Subcutaneous abdominal adipose tissue (tissue), 5 donors: ENCODE measurements around the gene LEMD2.

ENCODE experiments used
- H3K27ac ChIP-seq: one replicate; pipeline ENCODE4 v1.7.0; 2013; ENCODE audit warnings: low read depth, mild to moderate bottlenecking, inconsistent platforms, low read length, moderate library complexity
- H3K27me3 ChIP-seq, 5 donors: one replicate each; pipeline ENCODE4 v1.7.0; 2013; ENCODE audit warnings: low read length in 5 of 5, inconsistent platforms in 1 of 5; ENCODE audit not compliant: control insufficient read depth in 5 of 5, insufficient read depth in 4 of 5
- H3K36me3 ChIP-seq, 5 donors: one replicate each; pipeline ENCODE4 v1.7.0; 2013; ENCODE audit warnings: low read length in 5 of 5; ENCODE audit not compliant: control insufficient read depth in 5 of 5, insufficient read depth in 5 of 5
- H3K4me1 ChIP-seq, 5 donors: one replicate each; pipeline ENCODE4 v1.7.0; 2013; ENCODE audit warnings: low read length in 5 of 5, mild to moderate bottlenecking in 3 of 5, moderate library complexity in 1 of 5; ENCODE audit not compliant: control insufficient read depth in 5 of 5, insufficient read depth in 5 of 5
- H3K4me3 ChIP-seq, 5 donors: one replicate each; pipeline ENCODE4 v1.7.0; 2013; ENCODE audit warnings: low read length in 5 of 5, low read depth in 1 of 5
- H3K9ac ChIP-seq, 5 donors: one replicate each; pipeline ENCODE4 v1.7.0; 2013; ENCODE audit warnings: low read length in 5 of 5, mild to moderate bottlenecking in 4 of 5, moderate library complexity in 3 of 5
- H3K9me3 ChIP-seq, 5 donors: one replicate each; pipeline ENCODE4 v1.7.0; 2013; ENCODE audit warnings: low read length in 5 of 5; ENCODE audit not compliant: control insufficient read depth in 5 of 5
- donor health status: healthy.
- donor health status: healthy.
- donor health status: healthy.
- donor health status: healthy.
- donor health status: healthy.

LEMD2 gene

DNA sequence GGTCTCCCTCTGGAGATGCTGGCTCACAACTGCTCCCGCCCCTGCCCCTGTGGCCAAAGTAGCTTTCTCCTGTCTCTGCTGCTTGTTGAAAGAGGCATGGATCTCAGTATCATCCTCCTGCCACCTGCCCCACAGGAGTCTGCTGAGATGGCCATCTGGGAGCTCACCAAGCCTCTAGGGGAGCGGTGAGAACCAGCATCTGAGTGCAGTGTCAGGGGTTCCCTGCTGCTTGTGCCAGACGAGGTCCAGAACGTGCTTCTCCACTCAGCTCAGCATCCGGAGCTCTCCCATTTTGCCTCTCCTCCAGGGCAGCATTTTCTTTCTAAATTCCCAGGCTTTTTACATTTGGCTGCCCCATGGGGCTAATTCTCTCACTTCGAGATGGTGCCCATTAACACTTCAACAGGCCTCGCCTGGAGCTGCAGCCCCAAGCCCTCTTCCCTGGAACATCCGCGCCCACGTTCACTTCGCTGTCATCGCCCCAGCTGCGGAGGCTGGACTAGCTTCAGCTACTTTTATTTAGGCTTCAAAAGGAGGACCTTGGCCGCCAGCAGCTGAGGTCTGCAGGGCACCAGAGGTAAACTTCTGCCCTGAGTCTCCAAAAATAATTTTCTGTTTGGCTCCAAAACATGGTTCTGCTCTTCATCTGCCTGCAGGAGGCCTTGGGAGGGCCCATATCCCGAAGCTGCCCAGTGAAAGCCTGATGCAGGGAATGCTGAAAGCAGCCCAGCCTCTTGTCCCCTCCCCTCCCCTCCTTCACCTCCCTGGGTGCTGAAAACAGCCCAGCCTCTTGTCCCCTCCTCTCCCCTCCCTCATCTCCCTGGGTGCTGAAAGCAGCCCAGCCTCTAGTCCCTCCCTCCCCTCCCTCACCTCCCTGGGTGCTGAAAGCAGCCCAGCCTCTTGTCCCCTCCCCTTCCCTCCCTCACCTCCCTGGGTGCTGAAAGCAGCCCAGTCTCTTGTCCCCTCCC is 40.1 kb upstream of the LEMD2 start:
- Histone ChIP-seq H3K27ac (no peak overlapping the region), H3K27me3 (peaks cover 13 to 25% (median 20%) of the 10 kb centered on the region in 5 donors), H3K4me1 (peaks cover 0 to 8% (median 7%) of the 10 kb centered on the region in 5 donors), H3K9me3 (no peaks in the 10 kb centered on the region), H3K9ac (no peak overlapping the region), H3K36me3 (no peaks in the 10 kb centered on the region), H3K4me3 (no peak overlapping the region)

- Histone ChIP-seq H3K4me3 (no peak overlapping the region), H3K36me3 (no peaks in the 10 kb centered on the region), H3K27me3 (peaks cover 13 to 25% (median 20%) of the 10 kb centered on the region in 5 donors), H3K9ac (no peak overlapping the region), H3K9me3 (no peaks in the 10 kb centered on the region), H3K27ac (no peak overlapping the region), H3K4me1 (peaks cover 0 to 8% (median 7%) of the 10 kb centered on the region in 5 donors)
Observed at GRCh38 chr6:33828452-33828763, 39.5 kb upstream of the LEMD2 start.

- H3K27me3 ChIP-seq: peaks cover 13 to 25% (median 20%) of the 10 kb centered on the region in 5 donors
- no peaks in the 10 kb centered on the region for H3K36me3 ChIP-seq
- peaks cover 0 to 8% (median 7%) of the 10 kb centered on the region in 5 donors for H3K4me1 ChIP-seq
- no peak overlapping the region for H3K4me3 ChIP-seq
- no peak overlapping the region for H3K9ac ChIP-seq
- no peak overlapping the region for H3K27ac ChIP-seq
- H3K9me3 ChIP-seq: no peaks in the 10 kb centered on the region
Observed at GRCh38 chr6:33827546-33828451, 38.9 kb upstream of the LEMD2 start.

GRCh38 chr6:33826537-33826936 is 37.6 kb upstream of the LEMD2 start:
- H3K9me3 ChIP-seq: no peaks in the 10 kb centered on the region
- H3K9ac ChIP-seq: no peak overlapping the region
- no peak overlapping the region for H3K27ac ChIP-seq
- no peak overlapping the region for H3K4me3 ChIP-seq
- H3K36me3 ChIP-seq: no peaks in the 10 kb centered on the region
- H3K4me1 ChIP-seq: peaks cover 0 to 8% (median 7%) of the 10 kb centered on the region in 5 donors
- peaks cover 13 to 25% (median 20%) of the 10 kb centered on the region in 5 donors for H3K27me3 ChIP-seq

GRCh38 chr6:33824461-33825154 is 35.7 kb upstream of the LEMD2 start:
- Histone ChIP-seq H3K9ac (no peak overlapping the region), H3K27ac (no peak overlapping the region), H3K4me1 (peaks cover 0 to 8% (median 7%) of the 10 kb centered on the region in 5 donors), H3K9me3 (no peaks in the 10 kb centered on the region), H3K4me3 (peak overlapping the region in 3 of 5 donors; percentile 13 to 33 (median 24)), H3K36me3 (no peaks in the 10 kb centered on the region), H3K27me3 (peaks cover 5 to 13% (median 10%) of the 10 kb centered on the region in 5 donors)

DNA sequence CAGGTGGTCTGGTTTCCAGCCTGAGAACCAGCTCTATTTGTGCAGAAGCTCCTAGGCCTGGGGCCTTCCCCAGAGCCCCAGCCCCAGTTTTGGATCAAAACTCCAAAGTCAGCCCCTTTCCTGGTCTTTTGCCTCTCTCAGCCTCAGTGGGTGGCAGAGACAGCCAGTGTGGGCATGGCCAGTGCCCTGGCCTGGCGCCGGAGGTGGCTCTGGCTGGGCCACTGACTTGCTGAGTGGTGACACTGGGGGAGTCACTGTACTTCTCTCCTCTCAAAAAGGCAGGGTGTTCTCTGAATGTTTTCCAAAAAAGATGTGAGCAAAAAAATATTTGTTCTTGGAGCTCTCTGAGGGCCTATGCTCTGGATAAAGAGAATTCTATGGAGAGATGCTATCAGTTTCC is 34.9 kb upstream of the LEMD2 start:
- H3K9me3 ChIP-seq: no peaks in the 10 kb centered on the region
- H3K4me1 ChIP-seq: peaks cover 0 to 8% (median 7%) of the 10 kb centered on the region in 5 donors
- H3K4me3 ChIP-seq: no peak overlapping the region
- H3K9ac ChIP-seq: no peak overlapping the region
- no peaks in the 10 kb centered on the region for H3K36me3 ChIP-seq
- peaks cover 5 to 15% (median 8%) of the 10 kb centered on the region in 5 donors for H3K27me3 ChIP-seq
- H3K27ac ChIP-seq: no peak overlapping the region

DNA sequence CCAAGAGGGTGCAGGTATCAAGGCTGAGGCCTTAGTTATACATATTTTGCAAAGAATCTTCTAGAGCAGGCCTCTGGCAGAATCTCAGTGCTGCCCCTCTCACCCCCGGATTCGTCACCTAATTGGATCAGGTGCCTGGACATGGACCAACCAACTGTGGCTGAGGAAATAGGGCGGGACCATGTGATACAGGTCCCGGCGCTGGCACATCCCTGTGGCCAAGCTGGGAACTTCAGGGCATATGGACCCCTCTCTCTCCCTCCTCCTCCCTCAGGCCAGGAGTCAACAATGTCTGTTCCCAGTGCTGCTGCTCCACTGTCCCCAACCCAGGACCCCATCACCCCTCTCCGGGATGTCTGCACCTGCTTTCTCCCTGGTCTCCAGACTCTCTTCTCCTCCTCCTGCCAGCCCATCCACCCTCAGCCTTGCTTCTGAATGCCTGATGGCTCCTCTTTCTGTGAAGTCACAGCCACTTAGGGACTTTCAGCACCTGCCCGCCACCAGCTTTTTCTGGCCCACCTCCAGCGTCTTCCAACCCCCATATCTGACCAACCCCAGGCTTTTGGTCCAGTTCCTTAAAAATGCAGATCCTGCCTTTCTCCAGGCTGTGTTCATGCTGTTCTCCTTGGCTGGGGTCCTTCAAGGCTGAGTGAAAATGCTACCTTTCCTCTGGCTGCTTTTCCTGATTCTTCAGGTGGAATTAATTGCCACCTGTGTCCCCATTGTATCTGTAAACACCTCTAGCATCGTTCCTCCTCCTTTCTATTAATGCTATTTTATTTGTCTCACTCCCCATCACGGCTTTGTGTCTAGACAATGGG is 33.9 kb upstream of the LEMD2 start:
- no peaks in the 10 kb centered on the region for H3K9me3 ChIP-seq
- peaks cover 0 to 7% (median 6%) of the 10 kb centered on the region in 5 donors for H3K27me3 ChIP-seq
- no peak overlapping the region for H3K27ac ChIP-seq
- H3K4me3 ChIP-seq: no peak overlapping the region
- no peak overlapping the region for H3K9ac ChIP-seq
- peaks cover 0 to 9% (median 7%) of the 10 kb centered on the region in 5 donors for H3K4me1 ChIP-seq
- H3K36me3 ChIP-seq: no peaks in the 10 kb centered on the region

DNA sequence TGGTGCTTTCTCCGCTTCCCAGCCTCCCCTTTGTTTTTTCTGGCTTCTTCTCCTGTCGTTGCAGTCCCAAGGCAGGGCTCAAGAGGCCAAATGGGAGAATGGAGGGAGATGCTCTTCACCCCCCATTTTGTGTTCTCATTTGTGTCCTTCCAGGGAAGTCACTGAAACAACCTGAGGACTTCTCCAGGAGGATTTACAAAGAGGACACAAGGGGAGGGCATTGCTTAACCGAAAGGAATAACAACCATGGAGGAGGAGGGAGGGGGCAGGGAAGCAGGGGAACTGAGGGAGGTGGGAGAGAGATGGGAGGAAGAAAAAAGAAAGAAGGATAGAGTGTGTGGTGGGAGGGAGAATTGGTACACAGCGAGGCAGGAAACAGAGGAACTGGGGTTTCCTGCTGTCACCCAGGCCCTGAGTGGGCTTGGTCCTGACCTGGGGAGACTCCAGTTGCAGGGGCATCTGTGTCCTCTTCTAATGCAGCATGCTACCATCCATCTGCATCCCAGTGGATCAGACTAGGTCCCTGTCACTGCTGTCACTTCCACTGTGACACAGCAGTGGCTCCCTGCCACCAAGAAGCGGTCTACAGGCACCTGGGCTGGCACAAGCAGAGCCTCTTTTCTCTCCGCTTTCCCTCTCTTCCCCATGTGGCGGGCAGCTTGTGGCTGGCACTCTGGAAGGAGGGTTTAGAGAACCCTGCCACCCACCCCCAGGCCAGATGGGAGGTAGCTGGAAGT is 32.0 kb upstream of the LEMD2 start:
- no peaks in the 10 kb centered on the region for H3K36me3 ChIP-seq
- H3K4me1 ChIP-seq: peaks cover 0 to 18% (median 7%) of the 10 kb centered on the region in 5 donors
- peaks cover 0 to 11% (median 6%) of the 10 kb centered on the region in 5 donors for H3K27me3 ChIP-seq
- no peak overlapping the region for H3K27ac ChIP-seq
- H3K4me3 ChIP-seq: no peak overlapping the region
- H3K9ac ChIP-seq: no peak overlapping the region
- no peaks in the 10 kb centered on the region for H3K9me3 ChIP-seq
